ENCODE measurements around the gene SPATA2.

DNA sequence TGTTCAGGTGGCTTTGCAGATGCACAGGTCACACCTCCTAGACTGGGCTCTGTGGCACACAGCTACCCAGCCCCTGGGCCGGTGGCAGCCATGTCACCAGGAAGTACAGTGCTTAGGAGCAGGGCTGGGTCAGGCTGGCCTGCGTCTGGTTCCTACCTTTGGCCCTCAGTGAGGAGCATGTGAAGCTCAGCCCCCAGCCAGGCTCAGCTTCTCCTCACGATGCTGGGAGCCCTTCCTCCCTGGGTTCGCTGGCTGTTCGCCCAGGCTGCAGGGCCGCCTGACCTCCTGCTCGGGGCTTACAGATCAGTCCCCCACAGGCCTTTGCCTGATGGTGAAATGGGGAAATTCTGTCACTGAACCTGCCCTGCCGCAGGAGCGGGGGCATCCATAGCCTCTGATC lies 23.1 kb downstream of the SPATA2 start:
- TF ChIP-seq RARB (CRISPR knock-in tag; IDR thresholded peaks at IDR 0.05) (no peak), ZC3H10 (CRISPR knock-in tag; IDR thresholded peaks at IDR 0.05) (no peak), ZFP30 (CRISPR knock-in tag; IDR thresholded peaks at IDR 0.05) (no peak), CSDC2 (CRISPR knock-in tag; IDR thresholded peaks at IDR 0.05) (no peak)
- TF ChIP-seq, protein P1, sequence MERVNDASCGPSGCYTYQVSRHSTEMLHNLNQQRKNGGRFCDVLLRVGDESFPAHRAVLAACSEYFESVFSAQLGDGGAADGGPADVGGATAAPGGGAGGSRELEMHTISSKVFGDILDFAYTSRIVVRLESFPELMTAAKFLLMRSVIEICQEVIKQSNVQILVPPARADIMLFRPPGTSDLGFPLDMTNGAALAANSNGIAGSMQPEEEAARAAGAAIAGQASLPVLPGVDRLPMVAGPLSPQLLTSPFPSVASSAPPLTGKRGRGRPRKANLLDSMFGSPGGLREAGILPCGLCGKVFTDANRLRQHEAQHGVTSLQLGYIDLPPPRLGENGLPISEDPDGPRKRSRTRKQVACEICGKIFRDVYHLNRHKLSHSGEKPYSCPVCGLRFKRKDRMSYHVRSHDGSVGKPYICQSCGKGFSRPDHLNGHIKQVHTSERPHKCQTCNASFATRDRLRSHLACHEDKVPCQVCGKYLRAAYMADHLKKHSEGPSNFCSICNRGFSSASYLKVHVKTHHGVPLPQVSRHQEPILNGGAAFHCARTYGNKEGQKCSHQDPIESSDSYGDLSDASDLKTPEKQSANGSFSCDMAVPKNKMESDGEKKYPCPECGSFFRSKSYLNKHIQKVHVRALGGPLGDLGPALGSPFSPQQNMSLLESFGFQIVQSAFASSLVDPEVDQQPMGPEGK (CRISPR knock-in tag; IDR thresholded peaks at IDR 0.05; ENCODE audit: borderline replicate concordance), result no peak
- TF ChIP-seq, protein P2, sequence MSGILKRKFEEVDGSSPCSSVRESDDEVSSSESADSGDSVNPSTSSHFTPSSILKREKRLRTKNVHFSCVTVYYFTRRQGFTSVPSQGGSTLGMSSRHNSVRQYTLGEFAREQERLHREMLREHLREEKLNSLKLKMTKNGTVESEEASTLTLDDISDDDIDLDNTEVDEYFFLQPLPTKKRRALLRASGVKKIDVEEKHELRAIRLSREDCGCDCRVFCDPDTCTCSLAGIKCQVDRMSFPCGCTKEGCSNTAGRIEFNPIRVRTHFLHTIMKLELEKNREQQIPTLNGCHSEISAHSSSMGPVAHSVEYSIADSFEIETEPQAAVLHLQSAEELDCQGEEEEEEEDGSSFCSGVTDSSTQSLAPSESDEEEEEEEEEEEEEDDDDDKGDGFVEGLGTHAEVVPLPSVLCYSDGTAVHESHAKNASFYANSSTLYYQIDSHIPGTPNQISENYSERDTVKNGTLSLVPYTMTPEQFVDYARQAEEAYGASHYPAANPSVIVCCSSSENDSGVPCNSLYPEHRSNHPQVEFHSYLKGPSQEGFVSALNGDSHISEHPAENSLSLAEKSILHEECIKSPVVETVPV (CRISPR knock-in tag; IDR thresholded peaks at IDR 0.05), result no peak
